IPS-15b (cell line): ENCODE results near the gene SRRM3.
A peak's percentile ranks its signal among the peaks of the same experiment; 100 is the strongest.
"Not testable (repeated sequence)": the region's sequence is repeated elsewhere in the genome, so short reads cannot be mapped to it uniquely, and the experiment has no call there.

Source experiments
- H3K27me3 ChIP-seq: one replicate; pipeline ENCODE4 v1.6.1; 2013; ENCODE audit warnings: low read length; ENCODE audit not compliant: control insufficient read depth, insufficient read depth
- H3K36me3 ChIP-seq: one replicate; pipeline ENCODE4 v1.6.1; 2013; ENCODE audit warnings: low read length; ENCODE audit not compliant: control insufficient read depth, insufficient read depth
- H3K4me1 ChIP-seq: one replicate; pipeline ENCODE4 v1.6.1; 2013; ENCODE audit warnings: mild to moderate bottlenecking, low read length; ENCODE audit not compliant: control insufficient read depth, insufficient read depth
- H3K4me3 ChIP-seq: one replicate; pipeline ENCODE4 v1.5.1; 2013; ENCODE audit warnings: low read depth, low read length
- H3K9ac ChIP-seq: one replicate; pipeline ENCODE4 v1.6.1; 2013; ENCODE audit warnings: low read depth, mild to moderate bottlenecking, low read length
- H3K9me3 ChIP-seq: one replicate; pipeline ENCODE4 v1.6.1; 2013; ENCODE audit warnings: mild to moderate bottlenecking, low read length; ENCODE audit not compliant: control insufficient read depth, insufficient read depth

SRRM3 gene

DNA sequence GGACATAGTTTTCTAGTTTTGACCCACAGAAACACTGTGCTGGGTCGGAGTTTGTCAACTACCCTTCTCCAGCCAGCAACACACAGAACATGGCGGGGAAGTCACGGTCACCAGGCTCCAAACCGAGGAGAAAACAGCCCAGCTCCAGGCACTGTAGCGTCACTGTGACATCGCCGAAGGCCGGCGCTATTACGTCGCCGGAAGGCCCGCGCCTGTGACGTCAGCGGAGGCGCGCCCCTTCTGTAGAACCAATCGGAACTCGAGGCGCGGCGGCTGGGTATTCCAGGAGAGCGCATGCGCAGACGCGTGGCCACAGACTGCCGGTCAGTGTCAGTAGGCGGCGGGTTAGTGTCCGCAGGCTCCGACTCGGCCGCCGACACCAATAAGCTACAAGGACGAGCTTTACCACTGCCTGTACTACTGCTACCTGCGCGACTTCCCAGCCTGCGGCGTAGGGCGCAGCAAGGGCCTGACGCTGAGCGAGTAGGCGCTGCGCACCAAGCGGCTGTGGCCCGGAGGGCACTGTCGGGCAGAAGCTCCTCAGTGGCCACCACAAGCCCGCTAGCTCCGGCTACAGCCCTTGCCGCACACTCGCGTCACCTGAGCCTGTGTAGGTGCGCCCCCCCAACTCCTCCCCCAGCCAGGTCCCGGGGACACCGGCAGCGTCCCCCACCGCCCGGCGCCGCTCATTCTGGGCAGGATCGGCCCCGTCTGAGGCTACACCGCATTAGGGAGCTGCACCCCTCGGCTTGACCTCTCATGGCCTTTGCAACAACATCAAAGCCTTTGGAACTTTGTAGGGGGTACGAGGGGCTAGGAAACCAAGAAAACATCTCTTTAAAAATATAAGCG lies 35.1 kb upstream of the SRRM3 start:
- H3K4me1 ChIP-seq, result peaks cover 6% of the 10 kb centered on the region
- H3K4me3 ChIP-seq, result peak overlapping the region; percentile 93
- H3K9me3 ChIP-seq, result no peaks in the 10 kb centered on the region
- no peaks in the 10 kb centered on the region for H3K27me3 ChIP-seq
- H3K36me3 ChIP-seq, result no peaks in the 10 kb centered on the region
- H3K9ac ChIP-seq, result peak overlapping the region; percentile 83

DNA sequence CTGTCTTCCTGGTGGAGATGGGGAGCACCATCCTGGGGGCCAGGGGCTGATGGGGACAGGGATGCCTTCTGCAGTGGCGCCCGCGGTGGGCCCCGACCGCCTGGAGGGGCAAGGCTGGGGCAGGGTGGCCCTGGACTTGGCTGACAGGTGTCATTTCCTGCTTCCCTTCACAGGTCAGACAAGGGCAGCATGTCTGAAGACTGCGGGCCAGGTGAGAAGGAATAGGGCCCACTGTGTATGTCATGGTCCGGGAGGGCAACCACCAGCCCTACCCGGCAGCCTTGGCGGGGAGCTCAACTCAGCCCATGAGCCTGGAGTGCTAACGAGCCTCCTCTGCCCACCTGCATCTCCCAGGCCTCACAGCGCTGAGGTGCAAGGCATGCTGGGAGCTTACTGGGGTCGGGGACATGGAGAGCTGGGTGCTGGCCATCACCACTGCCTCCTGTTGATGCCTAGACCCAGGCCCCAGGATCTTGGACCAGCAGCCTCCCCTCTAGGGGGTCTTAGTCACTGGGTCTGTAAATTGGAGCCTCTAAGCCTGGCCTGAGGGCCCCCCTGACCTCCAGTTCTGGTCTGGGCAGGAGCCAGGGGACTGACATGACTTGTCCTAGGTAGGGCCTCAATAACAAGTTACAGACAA lies 28.0 kb upstream of the SRRM3 start:
- Histone ChIP-seq H3K4me1 (no peaks in the 10 kb centered on the region), H3K9ac (no peak overlapping the region), H3K36me3 (no peaks in the 10 kb centered on the region), H3K4me3 (no peak overlapping the region), H3K9me3 (no peaks in the 10 kb centered on the region), H3K27me3 (no peaks in the 10 kb centered on the region)

DNA sequence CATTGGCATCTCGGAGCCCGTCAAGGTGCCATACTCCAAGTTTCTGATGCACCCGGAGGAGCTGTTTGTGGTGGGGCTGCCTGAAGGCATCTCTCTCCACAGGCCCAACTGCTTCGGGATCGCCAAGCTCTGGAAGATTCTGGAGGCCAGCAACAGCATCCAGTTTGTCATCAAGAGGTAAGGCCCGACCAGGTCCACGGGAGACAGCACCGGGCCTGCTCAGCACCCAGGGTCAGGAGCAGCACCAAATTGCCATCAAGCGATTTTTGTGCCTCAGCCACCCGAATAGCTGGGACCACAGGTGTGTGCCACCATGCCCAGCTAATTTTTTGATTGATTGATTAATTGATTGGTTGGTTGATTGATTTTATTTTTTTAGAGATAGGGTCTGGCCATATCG lies 24.7 kb upstream of the SRRM3 start:
- not testable (repeated sequence) for H3K9me3 ChIP-seq, H3K27me3 ChIP-seq, H3K4me1 ChIP-seq, H3K4me3 ChIP-seq, H3K9ac ChIP-seq, H3K36me3 ChIP-seq

DNA sequence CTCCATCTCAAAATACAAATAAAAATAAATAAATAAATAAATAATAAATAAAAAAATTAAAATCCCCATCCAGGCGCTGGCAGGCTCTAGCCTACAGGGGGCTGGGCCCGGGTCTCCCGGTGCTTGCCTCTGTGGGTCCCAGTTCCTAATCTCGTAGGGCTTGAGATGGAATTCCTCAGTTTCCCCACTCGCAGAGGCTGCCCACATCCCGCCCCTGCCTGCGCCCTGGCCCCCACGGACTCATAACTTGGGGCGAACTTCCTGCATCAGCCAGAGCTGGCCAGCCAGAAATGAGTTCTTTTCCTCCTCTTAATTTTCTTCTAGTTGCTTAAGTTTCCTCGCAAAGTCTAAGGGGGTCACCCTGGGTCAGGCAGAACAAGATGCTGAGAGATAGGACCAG lies 22.0 kb upstream of the SRRM3 start:
- Histone ChIP-seq H3K27me3 (no peaks in the 10 kb centered on the region), H3K36me3 (no peaks in the 10 kb centered on the region), H3K9me3 (no peaks in the 10 kb centered on the region), H3K4me1 (no peaks in the 10 kb centered on the region), H3K4me3 (no peak overlapping the region), H3K9ac (no peak overlapping the region)

DNA sequence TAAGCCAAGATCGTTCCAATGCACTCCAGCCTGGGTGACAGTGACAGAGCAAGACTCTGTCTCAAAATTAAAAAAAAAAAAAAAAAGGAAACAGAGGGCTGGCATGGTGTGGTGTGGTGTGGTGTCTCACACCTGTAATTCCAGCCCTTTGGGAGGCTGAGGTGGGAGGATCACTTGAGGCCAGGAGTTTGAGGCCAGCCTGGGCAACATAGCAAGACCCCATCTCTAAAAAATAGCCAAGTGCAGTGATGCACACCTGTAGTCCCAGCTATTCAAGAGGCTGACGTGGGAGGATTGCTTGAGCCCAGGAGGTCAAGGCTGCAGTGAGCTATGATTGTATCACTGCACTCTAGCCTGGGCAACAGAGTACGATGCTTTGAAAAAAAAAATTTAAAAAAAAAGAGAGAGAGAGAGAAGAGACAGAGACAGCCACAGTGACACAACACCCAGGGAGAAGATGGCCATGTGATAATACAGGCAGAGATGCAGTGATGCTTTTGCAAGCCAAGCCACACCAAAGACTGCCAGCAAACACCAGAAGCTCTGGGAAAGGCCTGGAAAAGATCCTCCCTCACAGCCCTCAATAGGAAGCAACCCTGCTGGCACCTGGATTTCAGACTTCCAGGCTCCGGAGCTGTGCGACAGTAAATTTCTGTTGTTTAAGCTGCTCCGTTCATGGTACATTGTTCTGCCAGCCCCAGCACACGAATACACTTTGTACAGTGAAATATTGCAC lies 19.3 kb upstream of the SRRM3 start:
- no peaks in the 10 kb centered on the region for H3K27me3 ChIP-seq
- no peak overlapping the region for H3K9ac ChIP-seq
- peaks cover 2% of the 10 kb centered on the region for H3K4me1 ChIP-seq
- no peaks in the 10 kb centered on the region for H3K9me3 ChIP-seq
- H3K4me3 ChIP-seq, result no peak overlapping the region
- no peaks in the 10 kb centered on the region for H3K36me3 ChIP-seq

DNA sequence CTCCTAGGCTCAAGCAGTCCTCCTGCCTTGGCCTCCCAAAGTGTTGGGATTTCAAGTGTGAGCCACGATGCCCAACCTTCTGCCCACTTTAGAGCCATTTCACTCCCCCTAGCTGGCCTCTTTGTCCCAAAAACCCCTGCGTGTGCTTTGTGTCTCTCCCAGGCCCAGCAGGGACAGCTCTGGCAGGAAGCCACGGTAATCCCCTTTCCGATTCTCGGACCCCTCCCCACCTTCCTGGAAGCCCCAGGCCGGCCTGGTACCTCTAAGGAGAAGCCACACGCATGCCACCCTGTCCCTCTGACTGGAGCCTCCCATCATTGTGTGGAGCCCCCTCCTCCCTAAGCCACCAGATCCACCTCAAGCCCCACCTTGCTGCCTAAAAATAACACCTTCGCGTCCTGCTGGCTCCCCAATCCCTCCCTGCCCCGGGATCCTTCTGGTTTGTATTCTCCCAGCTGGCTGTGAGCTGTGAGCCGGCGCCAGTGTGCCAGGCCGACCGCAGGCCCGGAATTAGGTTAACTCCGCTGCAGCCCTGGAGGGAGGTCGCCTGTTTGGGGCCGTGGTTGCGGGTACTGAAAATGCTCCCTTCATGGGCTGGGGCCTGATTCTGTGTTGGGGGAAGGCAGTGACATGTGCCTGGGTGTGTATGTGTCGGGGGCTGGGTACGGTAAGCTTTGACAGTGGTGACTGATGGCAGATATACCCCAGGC lies 16.4 kb upstream of the SRRM3 start:
- Histone ChIP-seq H3K27me3 (no peaks in the 10 kb centered on the region), H3K4me3 (no peak overlapping the region), H3K36me3 (no peaks in the 10 kb centered on the region), H3K9me3 (no peaks in the 10 kb centered on the region), H3K9ac (peak overlapping the region; percentile 56), H3K4me1 (peaks cover 2% of the 10 kb centered on the region)

DNA sequence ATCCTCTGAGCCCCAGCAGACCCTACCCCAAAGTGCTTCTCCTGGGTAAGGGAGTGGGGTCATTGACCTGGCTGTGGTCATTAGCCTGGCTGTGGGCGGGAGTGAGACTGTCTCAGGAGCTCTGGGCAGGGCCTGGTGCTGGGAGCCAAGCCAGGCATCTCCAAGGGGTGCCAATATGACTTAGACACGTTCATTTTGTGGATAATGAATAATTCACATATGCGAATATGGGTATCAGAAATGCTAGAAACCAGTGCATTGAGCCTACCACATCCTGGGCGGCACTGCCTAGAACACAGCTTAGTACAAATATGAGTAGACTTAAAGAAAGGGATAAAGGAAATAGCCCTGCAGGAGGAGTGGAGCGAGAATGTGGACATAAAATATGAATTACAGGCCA lies 14.4 kb upstream of the SRRM3 start:
- Histone ChIP-seq H3K9me3 (no peaks in the 10 kb centered on the region), H3K4me3 (no peak overlapping the region), H3K27me3 (no peaks in the 10 kb centered on the region), H3K36me3 (no peaks in the 10 kb centered on the region), H3K9ac (no peak overlapping the region), H3K4me1 (peaks cover 2% of the 10 kb centered on the region)

DNA sequence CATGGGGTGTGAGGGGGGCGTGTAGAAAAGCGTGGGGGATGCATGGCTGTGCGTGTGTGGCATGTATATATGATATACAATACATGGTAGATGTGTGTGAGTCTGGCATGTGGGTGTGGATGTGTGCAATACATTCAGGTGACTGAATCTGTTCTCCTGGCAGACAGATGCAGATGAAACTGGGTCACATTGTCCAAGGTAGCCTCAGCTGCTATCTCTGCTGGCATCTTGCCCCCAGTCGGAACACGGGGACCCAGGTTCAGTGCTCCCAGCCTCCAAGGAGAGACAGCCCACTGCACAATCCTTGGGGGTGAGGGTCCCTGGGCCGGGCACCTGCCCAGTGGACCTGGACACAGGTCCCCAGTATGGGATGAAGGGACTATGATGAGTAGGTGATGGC lies 12.4 kb upstream of the SRRM3 start:
- Histone ChIP-seq H3K36me3 (no peaks in the 10 kb centered on the region), H3K4me1 (peaks cover 7% of the 10 kb centered on the region), H3K4me3 (no peak overlapping the region), H3K9ac (no peak overlapping the region), H3K9me3 (no peaks in the 10 kb centered on the region), H3K27me3 (no peaks in the 10 kb centered on the region)

DNA sequence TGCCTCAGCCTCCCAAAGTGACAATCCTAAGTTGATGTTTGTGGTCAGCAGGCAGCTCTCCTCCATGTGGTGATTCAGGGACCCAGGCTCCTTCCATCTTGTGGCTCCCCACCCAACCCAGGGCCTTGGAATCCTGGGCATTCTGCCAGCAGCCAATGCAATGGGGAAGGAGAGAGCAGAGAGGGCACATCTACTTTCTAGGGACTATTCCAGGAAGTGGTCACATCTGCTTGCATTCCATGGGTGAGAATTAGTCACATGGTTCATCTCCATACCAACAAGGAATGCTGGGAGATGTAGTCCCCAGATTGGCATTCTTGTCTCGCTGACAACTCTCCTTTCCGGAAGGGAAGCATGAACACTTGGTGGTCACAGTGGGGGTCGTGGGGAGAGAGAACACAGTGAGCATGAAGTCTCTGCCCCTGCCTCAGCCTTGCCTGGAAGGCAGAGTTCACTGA lies 9.9 kb upstream of the SRRM3 start:
- H3K36me3 ChIP-seq, result no peaks in the 10 kb centered on the region
- no peaks in the 10 kb centered on the region for H3K27me3 ChIP-seq
- H3K9me3 ChIP-seq, result no peaks in the 10 kb centered on the region
- H3K9ac ChIP-seq, result no peak overlapping the region
- peaks cover 5% of the 10 kb centered on the region for H3K4me1 ChIP-seq
- H3K4me3 ChIP-seq, result no peak overlapping the region

DNA sequence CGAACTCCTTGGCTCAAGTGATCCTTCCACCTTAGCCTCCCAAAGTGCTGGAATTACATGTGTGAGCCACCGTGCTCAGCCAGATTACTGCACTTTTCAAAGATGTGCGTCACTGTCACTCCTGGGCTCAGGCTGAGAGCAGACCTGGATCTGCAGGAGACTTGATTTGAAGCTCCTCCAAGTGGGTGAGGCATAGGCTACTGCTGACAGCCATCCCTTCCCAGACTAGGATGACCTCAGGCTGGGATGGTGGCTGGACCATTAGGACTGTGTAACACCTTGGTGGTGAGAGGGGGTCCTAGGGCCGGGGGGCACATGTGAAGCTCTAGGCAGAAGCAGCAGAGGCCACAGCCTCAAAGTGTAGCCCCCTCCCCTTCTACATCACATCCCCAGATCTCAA lies 8.2 kb upstream of the SRRM3 start:
- H3K9me3 ChIP-seq, result no peaks in the 10 kb centered on the region
- no peaks in the 10 kb centered on the region for H3K27me3 ChIP-seq
- H3K9ac ChIP-seq, result no peak overlapping the region
- no peaks in the 10 kb centered on the region for H3K36me3 ChIP-seq
- H3K4me3 ChIP-seq, result no peak overlapping the region
- peaks cover 5% of the 10 kb centered on the region for H3K4me1 ChIP-seq

DNA sequence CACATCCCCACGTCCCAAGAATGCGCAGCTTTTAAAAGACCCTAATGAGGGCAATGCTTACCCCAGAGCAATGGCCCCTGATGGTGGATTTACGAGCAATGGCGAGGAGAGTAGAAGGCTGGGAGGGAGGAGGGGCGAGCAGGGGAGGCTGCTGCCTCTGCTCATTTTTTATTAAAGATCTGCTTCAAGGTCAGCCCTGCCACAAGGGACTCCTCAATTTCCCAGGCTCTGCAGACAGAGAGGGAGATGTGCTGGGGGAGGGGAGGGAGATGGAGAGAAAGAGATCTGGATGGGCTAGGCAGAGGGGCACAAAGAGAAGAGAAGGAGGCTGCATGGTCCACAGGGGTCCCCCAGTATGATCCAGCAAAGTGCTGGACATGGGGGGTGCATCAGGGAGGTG lies 7.8 kb upstream of the SRRM3 start:
- H3K4me1 ChIP-seq, result peaks cover 5% of the 10 kb centered on the region
- H3K4me3 ChIP-seq, result no peak overlapping the region
- no peaks in the 10 kb centered on the region for H3K27me3 ChIP-seq
- H3K9me3 ChIP-seq, result no peaks in the 10 kb centered on the region
- no peak overlapping the region for H3K9ac ChIP-seq
- H3K36me3 ChIP-seq, result no peaks in the 10 kb centered on the region
